ENCODE data around the gene ADAM12.

The ADAM12 gene

GRCh38 chr10:126214679-126215078, 173.6 kb downstream of the ADAM12 start:
- H3K4me3 ChIP-seq (ENCODE audit: low read depth, low read length): no peak overlapping the region
- TF ChIP-seq, protein P1, sequence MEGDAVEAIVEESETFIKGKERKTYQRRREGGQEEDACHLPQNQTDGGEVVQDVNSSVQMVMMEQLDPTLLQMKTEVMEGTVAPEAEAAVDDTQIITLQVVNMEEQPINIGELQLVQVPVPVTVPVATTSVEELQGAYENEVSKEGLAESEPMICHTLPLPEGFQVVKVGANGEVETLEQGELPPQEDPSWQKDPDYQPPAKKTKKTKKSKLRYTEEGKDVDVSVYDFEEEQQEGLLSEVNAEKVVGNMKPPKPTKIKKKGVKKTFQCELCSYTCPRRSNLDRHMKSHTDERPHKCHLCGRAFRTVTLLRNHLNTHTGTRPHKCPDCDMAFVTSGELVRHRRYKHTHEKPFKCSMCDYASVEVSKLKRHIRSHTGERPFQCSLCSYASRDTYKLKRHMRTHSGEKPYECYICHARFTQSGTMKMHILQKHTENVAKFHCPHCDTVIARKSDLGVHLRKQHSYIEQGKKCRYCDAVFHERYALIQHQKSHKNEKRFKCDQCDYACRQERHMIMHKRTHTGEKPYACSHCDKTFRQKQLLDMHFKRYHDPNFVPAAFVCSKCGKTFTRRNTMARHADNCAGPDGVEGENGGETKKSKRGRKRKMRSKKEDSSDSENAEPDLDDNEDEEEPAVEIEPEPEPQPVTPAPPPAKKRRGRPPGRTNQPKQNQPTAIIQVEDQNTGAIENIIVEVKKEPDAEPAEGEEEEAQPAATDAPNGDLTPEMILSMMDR (IDR thresholded peaks at IDR 0.05; ENCODE audit: borderline replicate concordance, insufficient read depth, low read depth, low read length): no peak

GRCh38 chr10:126214021-126214420, 174.3 kb downstream of the ADAM12 start:
- TF ChIP-seq, protein P1 (IDR thresholded peaks at IDR 0.05; ENCODE audit: borderline replicate concordance, insufficient read depth, low read depth, low read length): no peak
- H3K4me3 ChIP-seq (ENCODE audit: low read depth, low read length): no peak overlapping the region

DNA sequence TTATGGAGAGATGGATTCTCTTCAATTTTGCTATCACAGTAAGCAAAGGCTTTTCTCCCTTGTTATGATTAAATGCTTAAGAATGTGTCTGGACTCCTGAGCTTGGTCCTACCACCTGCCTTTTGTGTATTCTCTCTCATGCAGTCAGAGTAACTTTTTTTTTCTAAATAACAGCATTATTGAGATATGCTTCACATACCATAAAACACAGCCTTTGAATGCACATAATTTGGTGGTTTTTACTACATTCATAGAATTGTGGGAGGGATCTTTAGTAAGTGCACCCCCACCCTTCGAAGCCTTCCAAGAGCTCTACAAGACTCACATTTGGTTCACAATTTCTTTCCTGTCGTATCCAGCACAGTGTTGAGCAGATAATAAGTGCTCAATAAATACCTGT, 175.5 kb downstream of the ADAM12 start:
- TF ChIP-seq, protein P1 (IDR thresholded peaks at IDR 0.05; ENCODE audit: borderline replicate concordance, insufficient read depth, low read depth, low read length): no peak

DNA sequence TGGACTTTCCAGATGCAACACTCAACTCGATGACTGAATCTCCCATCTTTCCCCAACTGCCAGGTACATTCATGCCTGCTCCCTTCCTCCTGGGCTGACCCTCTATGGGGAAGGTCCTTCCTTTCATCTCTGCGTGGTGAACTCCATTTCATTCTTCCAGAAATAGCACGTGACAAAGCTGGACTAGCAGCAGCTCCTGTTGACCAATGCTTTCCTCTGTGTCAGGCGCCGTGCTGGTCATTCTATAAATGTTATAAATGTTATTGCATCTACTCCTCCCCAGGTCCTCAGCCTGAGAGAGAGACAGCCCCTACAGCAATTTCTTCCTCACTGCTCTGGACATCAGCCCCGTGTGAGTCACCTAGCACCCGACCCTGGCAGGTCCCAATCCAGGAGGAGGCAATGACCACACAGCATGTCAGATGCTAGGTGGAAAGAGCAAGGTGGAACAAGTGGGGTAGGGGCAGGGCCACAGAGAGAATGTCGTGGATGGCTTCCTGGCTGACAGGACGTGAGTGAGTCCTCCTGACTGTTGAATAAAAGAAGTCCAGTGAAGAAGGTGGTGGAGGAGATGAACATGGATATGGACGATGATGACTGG, 178.1 kb downstream of the ADAM12 start:
- TF ChIP-seq, protein P1 (IDR thresholded peaks at IDR 0.05; ENCODE audit: borderline replicate concordance, insufficient read depth, low read depth, low read length): no peak
- no peak overlapping the region for H3K4me3 ChIP-seq (ENCODE audit: low read depth, low read length)

More for the DNA sequence above, 175.5 kb downstream of the ADAM12 start:
- H3K4me3 ChIP-seq (ENCODE audit: low read depth, low read length): no peak overlapping the region

GRCh38 chr10:126209451-126209850, 178.8 kb downstream of the ADAM12 start:
- TF ChIP-seq, protein P1 (IDR thresholded peaks at IDR 0.05; ENCODE audit: borderline replicate concordance, insufficient read depth, low read depth, low read length): no peak

DNA sequence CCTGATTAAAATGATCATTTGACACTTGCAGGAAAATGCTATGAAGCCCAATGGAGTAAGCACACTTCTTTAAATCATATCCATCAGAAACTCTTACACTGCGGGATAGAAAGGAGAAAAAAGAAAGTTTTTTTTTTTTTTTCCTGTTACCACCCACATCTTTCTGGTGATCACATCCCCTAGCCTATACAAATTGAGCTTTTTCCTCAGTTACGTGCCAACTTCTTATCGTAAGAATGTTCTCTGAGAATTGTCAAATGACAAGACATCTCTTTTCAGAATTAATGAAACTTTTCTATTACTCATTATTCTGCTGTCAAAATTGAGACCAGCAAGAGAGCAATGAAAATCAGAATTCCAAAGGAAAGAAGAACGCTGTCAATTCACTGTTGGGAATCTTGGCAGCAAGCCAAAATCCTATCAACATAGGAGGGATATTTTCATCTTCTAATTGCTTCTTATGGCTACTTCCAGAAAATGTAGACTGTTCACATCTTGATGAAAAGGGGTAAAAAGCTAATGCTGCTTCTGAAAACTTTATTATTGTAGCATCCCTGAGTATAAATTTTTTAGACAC, 179.5 kb downstream of the ADAM12 start:
- TF ChIP-seq, protein P1 (IDR thresholded peaks at IDR 0.05; ENCODE audit: borderline replicate concordance, insufficient read depth, low read depth, low read length): no peak
- no peak overlapping the region for H3K4me3 ChIP-seq (ENCODE audit: low read depth, low read length)

More at GRCh38 chr10:126209451-126209850, 178.8 kb downstream of the ADAM12 start:
- H3K4me3 ChIP-seq (ENCODE audit: low read depth, low read length): no peak overlapping the region

DNA sequence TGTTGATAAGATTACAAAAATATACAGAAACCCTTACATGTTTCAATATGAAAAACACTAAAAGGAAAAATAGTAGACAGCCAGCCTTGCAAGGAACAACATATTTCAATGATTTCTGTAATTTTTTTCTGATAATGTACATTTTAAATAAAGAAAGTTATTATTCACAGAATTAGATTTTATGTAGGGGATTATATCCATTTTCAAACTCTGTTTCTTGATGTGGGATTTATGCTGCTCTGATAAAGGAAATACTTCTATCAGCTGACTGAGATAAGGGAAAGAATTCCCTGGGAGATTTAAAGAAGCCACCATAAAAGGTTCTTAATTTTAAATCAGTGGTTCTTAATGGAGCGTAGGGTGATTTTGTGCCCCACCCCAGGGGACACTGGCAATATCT, 180.4 kb downstream of the ADAM12 start:
- no peak overlapping the region for H3K4me3 ChIP-seq (ENCODE audit: low read depth, low read length)

More for the DNA sequence above, 180.4 kb downstream of the ADAM12 start:
- TF ChIP-seq, protein P1 (IDR thresholded peaks at IDR 0.05; ENCODE audit: borderline replicate concordance, insufficient read depth, low read depth, low read length): no peak
